Ascending aorta (tissue), 2 donors: Measurements from ENCODE around the gene NOCT. TPM values are rescaled to one million over a fixed set of nuclear protein-coding genes. Genes with fewer than 3 reads are reported as not detected.
A peak's percentile ranks its signal among the peaks of the same experiment; 100 is the strongest.

Experiments used
- DNase-seq, 2 donors: peaks; one replicate each; pipeline ENCODE4 v3.0.0-alpha.2; 2019; ENCODE audit warnings: low spot score in 2 of 2
- H3K27ac ChIP-seq, 2 donors: fragments of 200-600 bp; sonication (generic); one replicate each; pipeline ENCODE4 v1.5.1; 2016 to 2017; ENCODE audit warnings: mild to moderate bottlenecking in 1 of 2
- H3K27me3 ChIP-seq: fragments of 200-600 bp; sonication (generic); one replicate; pipeline ENCODE4 v1.5.1; 2017
- H3K36me3 ChIP-seq, 2 donors: fragments of 200-600 bp; sonication (generic); one replicate each; pipeline ENCODE4 v1.5.1; 2016
- H3K4me1 ChIP-seq, 2 donors: fragments of 200-600 bp; sonication (generic); one replicate each; pipeline ENCODE4 v1.5.1; 2016 to 2017; ENCODE audit warnings: mild to moderate bottlenecking in 1 of 2
- H3K4me3 ChIP-seq, 2 donors: fragments of 200-600 bp; sonication (generic); one replicate each; pipeline ENCODE4 v1.5.1; 2016 to 2017; ENCODE audit warnings: mild to moderate bottlenecking in 1 of 2
- H3K9me3 ChIP-seq, 2 donors: fragments of 200-600 bp; sonication (generic); one replicate each; pipeline ENCODE4 v1.5.1; 2016
- intact Hi-C: fragments of 100-400 bp; cut with DNase I; formaldehyde crosslinking; loops from one replicate; pipeline ENCODE4 v1.15.1; 2023
- total RNA-seq: library from RNA; depleted of rRNA; stranded (reverse); fragments of >200 nt; gene quantifications from one replicate; pipeline ENCODE4 v1.1.0, GENCODE V29; 2016
- TF ChIP-seq, protein P1 (sequence below), 3 experiments: fragments of 200-600 bp in 2 of 3; fragments of 450-650 bp in 1 of 3; sonication (generic) in 2 of 3; IDR thresholded peaks; one replicate each; pipeline ENCODE4 v1.5.1; 2016 to 2019; ENCODE audit warnings: antibody characterized with exemption in 3 of 3, mild to moderate bottlenecking in 1 of 3, moderate library complexity in 1 of 3

The NOCT gene
- total RNA-seq, 1 donor from 2014 or later = 9.9 TPM

DNA sequence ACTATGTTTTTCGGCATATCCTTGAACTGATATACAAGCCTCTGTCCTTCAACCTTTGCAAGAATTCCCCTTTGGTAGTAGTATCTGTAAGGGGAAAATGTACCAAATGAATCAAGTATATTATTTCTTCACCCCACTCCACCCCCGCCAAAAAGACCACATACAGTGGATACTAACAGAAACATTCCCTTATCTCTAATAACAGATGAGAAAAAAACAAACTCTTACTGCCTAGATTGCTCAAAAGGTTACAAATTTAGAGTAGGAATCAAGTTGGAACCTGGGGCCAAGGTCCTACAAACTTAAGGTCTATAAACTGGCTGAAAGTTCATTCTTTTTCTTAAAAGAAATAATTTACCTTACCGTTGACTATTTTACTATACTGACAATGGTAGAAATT lies 45.0 kb downstream of the NOCT start:
- TF ChIP-seq, protein P1, sequence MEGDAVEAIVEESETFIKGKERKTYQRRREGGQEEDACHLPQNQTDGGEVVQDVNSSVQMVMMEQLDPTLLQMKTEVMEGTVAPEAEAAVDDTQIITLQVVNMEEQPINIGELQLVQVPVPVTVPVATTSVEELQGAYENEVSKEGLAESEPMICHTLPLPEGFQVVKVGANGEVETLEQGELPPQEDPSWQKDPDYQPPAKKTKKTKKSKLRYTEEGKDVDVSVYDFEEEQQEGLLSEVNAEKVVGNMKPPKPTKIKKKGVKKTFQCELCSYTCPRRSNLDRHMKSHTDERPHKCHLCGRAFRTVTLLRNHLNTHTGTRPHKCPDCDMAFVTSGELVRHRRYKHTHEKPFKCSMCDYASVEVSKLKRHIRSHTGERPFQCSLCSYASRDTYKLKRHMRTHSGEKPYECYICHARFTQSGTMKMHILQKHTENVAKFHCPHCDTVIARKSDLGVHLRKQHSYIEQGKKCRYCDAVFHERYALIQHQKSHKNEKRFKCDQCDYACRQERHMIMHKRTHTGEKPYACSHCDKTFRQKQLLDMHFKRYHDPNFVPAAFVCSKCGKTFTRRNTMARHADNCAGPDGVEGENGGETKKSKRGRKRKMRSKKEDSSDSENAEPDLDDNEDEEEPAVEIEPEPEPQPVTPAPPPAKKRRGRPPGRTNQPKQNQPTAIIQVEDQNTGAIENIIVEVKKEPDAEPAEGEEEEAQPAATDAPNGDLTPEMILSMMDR (IDR thresholded peaks at IDR 0.05) = no peak
- Histone ChIP-seq H3K4me3 (no peak overlapping the region), H3K9me3 (no peaks in the 10 kb centered on the region), H3K27me3 (no peaks in the 10 kb centered on the region), H3K36me3 (peaks cover 52 to 76% of the 10 kb centered on the region in 2 donors), H3K4me1 (no peaks in the 10 kb centered on the region), H3K27ac (no peak overlapping the region)
- intact Hi-C loops = no loop called here
- DNase-seq = no peak

DNA sequence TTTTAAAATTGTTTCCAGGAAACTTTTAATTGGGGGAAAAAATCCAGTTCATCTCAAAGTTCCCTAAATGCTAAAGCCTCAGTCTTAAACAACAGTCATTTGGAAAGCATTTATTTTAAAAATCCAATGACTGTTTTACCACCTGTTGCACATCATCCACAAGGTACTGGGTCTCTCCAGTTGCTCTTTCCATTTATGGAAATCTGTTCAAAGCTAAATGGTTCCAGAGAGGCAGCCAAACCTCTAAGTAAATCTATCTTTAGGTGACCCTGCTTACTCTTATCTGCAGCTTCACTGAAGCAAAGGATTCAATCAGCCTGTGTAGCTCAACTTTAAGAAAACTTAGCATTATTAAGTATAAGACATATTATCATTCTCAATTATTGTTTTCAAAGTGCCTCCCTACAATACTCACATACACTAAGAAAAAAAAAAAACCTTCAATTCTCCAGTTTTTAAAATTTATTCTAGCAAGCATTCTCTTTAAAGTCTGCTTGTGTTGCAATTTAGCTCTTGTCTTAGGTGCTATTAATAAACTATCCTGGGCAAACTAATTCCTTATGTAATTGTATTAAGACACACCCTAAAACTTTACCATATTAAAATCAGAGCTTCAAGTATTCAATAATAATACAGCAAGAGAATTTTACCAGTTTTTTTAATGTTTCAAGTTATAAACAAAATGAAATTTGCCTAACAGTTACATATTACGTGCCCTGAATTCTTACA lies 60.6 kb downstream of the NOCT start:
- Histone ChIP-seq H3K4me1 (peaks cover 0 to 11% of the 10 kb centered on the region in 2 donors), H3K9me3 (no peaks in the 10 kb centered on the region), H3K27me3 (no peaks in the 10 kb centered on the region), H3K36me3 (peaks cover 11 to 19% of the 10 kb centered on the region in 2 donors), H3K4me3 (no peak overlapping the region), H3K27ac (no peak overlapping the region)
- DNase-seq = no peak
- TF ChIP-seq, protein P1 (IDR thresholded peaks at IDR 0.05) = no peak
- intact Hi-C loops = no loop called here

DNA sequence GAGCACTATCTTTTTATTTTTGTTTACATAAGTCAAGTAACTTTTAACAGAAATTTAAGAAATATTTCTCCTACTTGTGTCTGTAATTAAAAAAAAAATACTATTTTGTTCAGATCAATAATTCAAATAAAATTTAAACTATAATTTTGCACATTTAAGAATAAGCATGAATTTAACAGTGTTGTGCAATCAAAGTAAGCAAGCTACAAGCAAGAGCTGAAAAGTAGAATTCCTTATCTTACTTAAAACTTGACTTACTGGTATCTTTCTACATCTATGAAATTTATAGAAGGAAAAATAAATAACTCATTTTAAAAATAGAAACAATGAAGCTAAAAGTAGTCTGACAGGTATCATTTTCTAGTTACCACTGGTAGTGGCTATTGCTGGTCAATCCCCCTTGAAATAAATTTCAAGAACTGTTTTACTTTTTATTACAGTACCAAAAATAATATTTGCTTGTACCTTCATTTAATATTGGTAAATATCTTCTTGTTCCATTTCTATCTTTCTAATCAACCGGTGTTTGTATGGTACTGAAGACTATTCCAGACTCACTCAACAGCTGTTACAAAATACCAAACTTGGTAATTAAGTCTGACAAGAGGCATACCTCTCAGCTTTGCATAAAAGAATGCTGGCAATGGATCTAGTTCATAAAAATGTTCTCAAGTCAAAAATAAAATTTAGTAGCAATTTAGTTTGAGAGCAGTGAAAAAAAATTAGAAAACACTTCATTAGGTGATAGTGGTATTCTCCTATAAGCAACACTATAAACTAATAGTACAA lies 62.2 kb downstream of the NOCT start:
- TF ChIP-seq, protein P1 (IDR thresholded peaks at IDR 0.05) = no peak
- H3K27ac ChIP-seq = no peak overlapping the region
- H3K36me3 ChIP-seq = peaks cover 0 to 3% of the 10 kb centered on the region in 2 donors
- no peaks in the 10 kb centered on the region for H3K27me3 ChIP-seq
- H3K9me3 ChIP-seq = no peaks in the 10 kb centered on the region
- H3K4me3 ChIP-seq = no peak overlapping the region
- no peak for DNase-seq
- intact Hi-C loops = no loop called here
- peaks cover 0 to 13% of the 10 kb centered on the region in 2 donors for H3K4me1 ChIP-seq

DNA sequence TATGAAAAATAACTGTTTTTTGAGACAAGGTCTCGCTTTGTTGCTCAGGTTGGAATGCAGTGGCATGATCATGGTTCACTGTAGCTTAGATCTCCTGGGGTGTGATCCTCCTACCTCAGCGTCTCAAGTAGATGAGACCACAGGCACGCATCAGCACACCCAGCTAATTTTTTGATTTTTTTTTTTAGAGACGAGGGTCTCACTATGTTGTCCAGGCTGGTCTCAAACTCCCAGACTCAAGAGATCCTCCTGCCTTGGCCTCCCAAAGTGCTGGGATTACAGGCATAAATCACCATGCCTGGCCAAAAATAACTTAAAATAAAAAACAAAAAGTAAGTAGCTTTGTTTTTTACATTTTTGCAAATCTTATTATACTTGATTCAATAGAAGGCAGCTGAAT lies 63.3 kb downstream of the NOCT start:
- H3K9me3 ChIP-seq = no peaks in the 10 kb centered on the region
- no peaks in the 10 kb centered on the region for H3K36me3 ChIP-seq
- intact Hi-C loops = no loop called here
- peaks cover 0 to 13% of the 10 kb centered on the region in 2 donors for H3K4me1 ChIP-seq
- H3K27me3 ChIP-seq = no peaks in the 10 kb centered on the region
- peak overlapping the region in 1 of 2 donors; percentile 34 for H3K27ac ChIP-seq
- TF ChIP-seq, protein P1 (IDR thresholded peaks at IDR 0.05) = no peak
- DNase-seq = no peak
- H3K4me3 ChIP-seq = no peak overlapping the region

DNA sequence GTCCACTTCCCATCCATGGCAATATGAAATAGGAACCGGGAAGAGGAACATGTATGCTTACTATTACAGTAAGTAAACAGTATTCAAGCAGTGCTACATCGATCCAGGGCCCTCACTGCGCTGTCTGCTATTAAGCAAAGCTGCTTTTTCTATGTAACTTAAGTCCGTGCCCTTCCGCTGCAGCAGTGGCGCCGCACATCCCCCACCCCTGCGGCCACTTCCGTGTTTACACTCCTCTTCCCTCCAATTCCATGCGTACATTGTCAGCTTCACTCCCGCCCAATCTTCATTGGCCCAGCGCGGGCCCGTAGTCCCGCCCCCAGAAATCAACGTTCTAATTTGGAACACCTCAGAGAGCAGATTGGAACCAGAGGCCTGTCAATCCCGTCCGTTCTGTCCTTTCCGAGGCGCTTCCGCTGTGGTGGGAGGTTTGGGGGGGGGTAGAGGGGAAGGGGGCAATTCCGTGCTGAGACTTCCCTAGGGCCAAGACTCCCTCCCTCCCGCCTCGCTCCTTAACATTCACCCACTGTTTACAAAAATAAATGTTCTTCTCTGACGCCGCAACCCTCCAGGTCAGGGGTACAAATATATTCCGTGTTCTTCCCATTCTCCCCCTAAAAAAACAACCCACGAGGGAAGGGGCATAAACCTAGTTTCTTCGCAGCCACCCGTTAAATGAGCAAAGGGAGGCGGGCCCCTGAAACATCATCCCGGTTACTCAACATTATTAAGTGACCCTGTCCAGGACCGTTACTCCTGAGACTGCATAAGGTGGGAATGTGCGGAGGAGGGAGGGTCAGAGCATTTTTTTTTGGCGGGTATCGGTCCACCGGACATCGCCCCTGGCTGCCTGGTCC lies 67.4 kb downstream of the NOCT start:
- Histone ChIP-seq H3K27me3 (no peaks in the 10 kb centered on the region), H3K27ac (peak overlapping the region; percentile 81 to 97), H3K9me3 (no peaks in the 10 kb centered on the region), H3K4me3 (peak overlapping the region; percentile 83 to 92), H3K4me1 (peaks cover 0 to 10% of the 10 kb centered on the region in 2 donors), H3K36me3 (no peaks in the 10 kb centered on the region)
- peak; percentile 97 to 99 for DNase-seq
- TF ChIP-seq, protein P1 (IDR thresholded peaks at IDR 0.05) = no peak
- intact Hi-C loops = loop anchor here (1.0 to 10.0 kb wide), 5 partner anchors 51 to 472 kb away; partner anchors contain the start of genes NAA15 and SETD7
